Tibial nerve (tissue), 3 donors: ENCODE measurements around the gene SH2D3A.

ENCODE experiments used
- POLR2A ChIP-seq, 2 donors: fragments of 450-650 bp; IDR thresholded peaks; one replicate each; pipeline ENCODE4 v1.6.1; 2017; ENCODE audit warnings: antibody characterized with exemption in 2 of 2, mild to moderate bottlenecking in 2 of 2, moderate library complexity in 2 of 2
- TF ChIP-seq, protein P1 (sequence below), 5 experiments: fragments of 200-600 bp in 3 of 5; fragments of 450-650 bp in 2 of 5; sonication (generic) in 3 of 5; IDR thresholded peaks; one replicate each; pipeline ENCODE4 v1.5.1; 2016 to 2019; ENCODE audit warnings: antibody characterized with exemption in 5 of 5, mild to moderate bottlenecking in 3 of 5, moderate library complexity in 2 of 5

GRCh38 chr19:6803036-6803404, 35.8 kb upstream of the SH2D3A start:
- TF ChIP-seq, protein P1, sequence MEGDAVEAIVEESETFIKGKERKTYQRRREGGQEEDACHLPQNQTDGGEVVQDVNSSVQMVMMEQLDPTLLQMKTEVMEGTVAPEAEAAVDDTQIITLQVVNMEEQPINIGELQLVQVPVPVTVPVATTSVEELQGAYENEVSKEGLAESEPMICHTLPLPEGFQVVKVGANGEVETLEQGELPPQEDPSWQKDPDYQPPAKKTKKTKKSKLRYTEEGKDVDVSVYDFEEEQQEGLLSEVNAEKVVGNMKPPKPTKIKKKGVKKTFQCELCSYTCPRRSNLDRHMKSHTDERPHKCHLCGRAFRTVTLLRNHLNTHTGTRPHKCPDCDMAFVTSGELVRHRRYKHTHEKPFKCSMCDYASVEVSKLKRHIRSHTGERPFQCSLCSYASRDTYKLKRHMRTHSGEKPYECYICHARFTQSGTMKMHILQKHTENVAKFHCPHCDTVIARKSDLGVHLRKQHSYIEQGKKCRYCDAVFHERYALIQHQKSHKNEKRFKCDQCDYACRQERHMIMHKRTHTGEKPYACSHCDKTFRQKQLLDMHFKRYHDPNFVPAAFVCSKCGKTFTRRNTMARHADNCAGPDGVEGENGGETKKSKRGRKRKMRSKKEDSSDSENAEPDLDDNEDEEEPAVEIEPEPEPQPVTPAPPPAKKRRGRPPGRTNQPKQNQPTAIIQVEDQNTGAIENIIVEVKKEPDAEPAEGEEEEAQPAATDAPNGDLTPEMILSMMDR (IDR thresholded peaks at IDR 0.05): no peak
- no peak for TF ChIP-seq POLR2A (IDR thresholded peaks at IDR 0.05)
